Peyer's patch (tissue), 4 donors: ENCODE measurements around the gene FAM89A. TPM values are rescaled to one million over a fixed set of nuclear protein-coding genes. Genes with fewer than 3 reads are reported as not detected.
"Not testable (repeated sequence)": the region's sequence is repeated elsewhere in the genome, so short reads cannot be mapped to it uniquely, and the experiment has no call there.

Source experiments
- DNase-seq, 3 donors: peaks; one replicate each; pipeline ENCODE4 v3.0.0-alpha.2; 2017 to 2019
- H3K27ac ChIP-seq, 4 donors: fragments of 200-600 bp; sonication (generic); one replicate each; pipeline ENCODE4 v1.5.1; 2016 to 2019
- H3K27me3 ChIP-seq, 2 donors: fragments of 200-600 bp; sonication (generic); one replicate each; pipeline ENCODE4 v1.5.1; 2019
- H3K36me3 ChIP-seq, 3 donors: fragments of 200-600 bp; sonication (generic); one replicate each; pipeline ENCODE4 v1.5.1; 2016 to 2019
- H3K4me1 ChIP-seq, 4 donors: fragments of 200-600 bp; sonication (generic); one replicate each; pipeline ENCODE4 v1.5.1; 2016 to 2019
- H3K4me3 ChIP-seq, 4 donors: fragments of 200-600 bp; sonication (generic); 1 replicate in 3 of 4; 2 replicates in 1 of 4; pipeline ENCODE4 v1.5.1; 2016 to 2019; ENCODE audit warnings: mild to moderate bottlenecking in 1 of 4
- H3K9me3 ChIP-seq, 4 donors: fragments of 200-600 bp; sonication (generic); one replicate each; pipeline ENCODE4 v1.5.1; 2016 to 2019; ENCODE audit warnings: mild to moderate bottlenecking in 1 of 4
- CTCF ChIP-seq, 6 experiments: fragments of 450-650 bp in 4 of 6; fragments of 200-600 bp in 2 of 6; sonication (generic) in 1 of 6; IDR thresholded peaks; one replicate each; pipeline ENCODE4 v1.5.1; 2017 to 2019; ENCODE audit warnings: antibody characterized with exemption in 6 of 6, mild to moderate bottlenecking in 3 of 6, moderate library complexity in 1 of 6
- POLR2A ChIP-seq, 2 donors: fragments of 450-650 bp; IDR thresholded peaks; one replicate each; pipeline ENCODE4 v1.5.1; 2017; ENCODE audit warnings: antibody characterized with exemption in 2 of 2, mild to moderate bottlenecking in 2 of 2, moderate library complexity in 2 of 2
- total RNA-seq, 4 donors: library from RNA; depleted of rRNA; stranded (reverse); fragments of >200 nt; gene quantifications; one replicate each; pipeline ENCODE4 v1.1.0, GENCODE V29; 2016

Gene FAM89A
- total RNA-seq, 4 donors from 2014 or later = 0.94 to 3.0 (median 1.6) TPM; not detected in 1

GRCh38 chr1:231032963-231033362 lies 7.1 kb downstream of the FAM89A start:
- Histone ChIP-seq H3K36me3 (no peaks in the 10 kb centered on the region), H3K27ac (no peak overlapping the region), H3K4me1 (no peaks in the 10 kb centered on the region), H3K9me3 (no peaks in the 10 kb centered on the region), H3K4me3 (no peak overlapping the region), H3K27me3 (no peaks in the 10 kb centered on the region)
- TF ChIP-seq CTCF (IDR thresholded peaks at IDR 0.05) = no peak
- no peak for TF ChIP-seq POLR2A (IDR thresholded peaks at IDR 0.05)
- DNase-seq = no peak

GRCh38 chr1:231029841-231030240 lies 10.2 kb downstream of the FAM89A start:
- H3K27me3 ChIP-seq = no peaks in the 10 kb centered on the region
- no peak for TF ChIP-seq POLR2A (IDR thresholded peaks at IDR 0.05)
- no peak for TF ChIP-seq CTCF (IDR thresholded peaks at IDR 0.05)
- no peak overlapping the region for H3K4me3 ChIP-seq
- no peaks in the 10 kb centered on the region for H3K9me3 ChIP-seq
- no peaks in the 10 kb centered on the region for H3K36me3 ChIP-seq
- no peak for DNase-seq
- no peaks in the 10 kb centered on the region for H3K4me1 ChIP-seq
- H3K27ac ChIP-seq = no peak overlapping the region

GRCh38 chr1:231029247-231029646 lies 10.8 kb downstream of the FAM89A start:
- not testable (repeated sequence) for H3K36me3 ChIP-seq, H3K4me1 ChIP-seq, DNase-seq, H3K4me3 ChIP-seq, H3K9me3 ChIP-seq, H3K27me3 ChIP-seq, H3K27ac ChIP-seq

GRCh38 chr1:231028682-231029081 lies 11.4 kb downstream of the FAM89A start:
- Histone ChIP-seq H3K9me3 (no peaks in the 10 kb centered on the region), H3K4me3 (no peak overlapping the region), H3K27ac (no peak overlapping the region), H3K27me3 (no peaks in the 10 kb centered on the region), H3K4me1 (no peaks in the 10 kb centered on the region), H3K36me3 (no peaks in the 10 kb centered on the region)
- TF ChIP-seq POLR2A (IDR thresholded peaks at IDR 0.05) (no peak), CTCF (IDR thresholded peaks at IDR 0.05) (no peak)
- DNase-seq = no peak

GRCh38 chr1:231027971-231028370 lies 12.1 kb downstream of the FAM89A start:
- H3K27me3 ChIP-seq = no peaks in the 10 kb centered on the region
- TF ChIP-seq CTCF (IDR thresholded peaks at IDR 0.05) (no peak), POLR2A (IDR thresholded peaks at IDR 0.05) (no peak)
- DNase-seq = no peak
- no peak overlapping the region for H3K27ac ChIP-seq
- no peaks in the 10 kb centered on the region for H3K9me3 ChIP-seq
- no peaks in the 10 kb centered on the region for H3K36me3 ChIP-seq
- no peaks in the 10 kb centered on the region for H3K4me1 ChIP-seq
- H3K4me3 ChIP-seq = no peak overlapping the region

GRCh38 chr1:231027136-231027925 lies 12.7 kb downstream of the FAM89A start:
- no peaks in the 10 kb centered on the region for H3K36me3 ChIP-seq
- no peak overlapping the region for H3K4me3 ChIP-seq
- no peaks in the 10 kb centered on the region for H3K27me3 ChIP-seq
- no peak overlapping the region for H3K27ac ChIP-seq
- no peaks in the 10 kb centered on the region for H3K4me1 ChIP-seq
- TF ChIP-seq POLR2A (IDR thresholded peaks at IDR 0.05) (no peak), CTCF (IDR thresholded peaks at IDR 0.05) (no peak)
- DNase-seq = no peak
- no peaks in the 10 kb centered on the region for H3K9me3 ChIP-seq
